Karpas-422 (cell line): ENCODE data around the gene FNBP1. TPM values are rescaled to one million over a fixed set of nuclear protein-coding genes. Genes with fewer than 3 reads are reported as not detected.

Experiments
- DNase-seq: peaks from one replicate; pipeline ENCODE4 v3.0.0-alpha.2; 2015
- H2AFZ ChIP-seq: fragments of 200-600 bp; sonication (generic); 2 replicates; pipeline ENCODE4 v1.6.1; 2014; ENCODE audit warnings: antibody characterized with exemption, low read length, mixed read lengths
- H3K27ac ChIP-seq: fragments of 200-600 bp; sonication (generic); 2 replicates; pipeline ENCODE4 v1.5.1; 2014; ENCODE audit warnings: mild to moderate bottlenecking, low read length, moderate library complexity
- H3K27me3 ChIP-seq: fragments of 200-600 bp; sonication (generic); 2 replicates; pipeline ENCODE4 v1.6.1; 2014; ENCODE audit warnings: low read length, mixed read lengths
- H3K36me3 ChIP-seq: fragments of 200-600 bp; sonication (generic); 2 replicates; pipeline ENCODE4 v1.6.1; 2014; ENCODE audit warnings: low read length, mixed read lengths; ENCODE audit not compliant: insufficient read depth
- H3K4me1 ChIP-seq: fragments of 200-600 bp; sonication (generic); 2 replicates; pipeline ENCODE4 v1.6.1; 2014; ENCODE audit warnings: mild to moderate bottlenecking, low read length, mixed read lengths
- H3K4me2 ChIP-seq: fragments of 200-600 bp; sonication (generic); 2 replicates; pipeline ENCODE4 v1.6.1; 2014; ENCODE audit warnings: low read length, low read depth, mild to moderate bottlenecking; ENCODE audit not compliant: poor library complexity, severe bottlenecking
- H3K4me3 ChIP-seq: fragments of 200-600 bp; sonication (generic); 2 replicates; pipeline ENCODE4 v1.5.1; 2014; ENCODE audit warnings: mild to moderate bottlenecking, antibody characterized with exemption, low read length, mixed read lengths
- H3K79me2 ChIP-seq: fragments of 200-600 bp; sonication (generic); 2 replicates; pipeline ENCODE4 v1.6.1; 2014; ENCODE audit warnings: mild to moderate bottlenecking, low read length, mixed read lengths
- H3K9ac ChIP-seq: fragments of 200-600 bp; sonication (generic); 2 replicates; pipeline ENCODE4 v1.6.0; 2014; ENCODE audit warnings: low read length
- H3K9me2 ChIP-seq: fragments of 200-600 bp; sonication (generic), shearing (Covaris generic); replicated peaks from 2 replicates; pipeline ENCODE4 v1.6.0; 2014; ENCODE audit warnings: mild to moderate bottlenecking, low read length, moderate library complexity; ENCODE audit not compliant: insufficient read depth
- H3K9me3 ChIP-seq: fragments of 300-700, 200-600 bp; sonication (generic); 2 replicates; pipeline ENCODE4 v1.6.1; 2014; ENCODE audit warnings: low read length, mixed read lengths
- H4K20me1 ChIP-seq: fragments of 200-600 bp; sonication (generic); 2 replicates; pipeline ENCODE4 v1.6.1; 2014; ENCODE audit warnings: mild to moderate bottlenecking, antibody characterized with exemption, low read length, low read depth; ENCODE audit not compliant: insufficient read depth
- total RNA-seq: library from RNA; depleted of rRNA; stranded (reverse); fragments of >200 nt; shearing (Covaris generic); gene quantifications from 2 replicates; pipeline ENCODE4 v1.2.3, GENCODE V29; 2014; ENCODE audit warnings: low replicate concordance

Gene FNBP1
- total RNA-seq, 1 experiment from 2014 or later = 205 TPM

- no peaks in the 10 kb centered on the region for H3K79me2 ChIP-seq
- no peaks in the 10 kb centered on the region for H3K27me3 ChIP-seq
- H3K27ac ChIP-seq = no peak overlapping the region
- H4K20me1 ChIP-seq = no peaks in the 10 kb centered on the region
- H3K4me2 ChIP-seq = no peak overlapping the region
- no peak overlapping the region for H3K4me3 ChIP-seq
- H3K9ac ChIP-seq = no peak overlapping the region
- no peaks in the 10 kb centered on the region for H3K9me3 ChIP-seq
- DNase-seq = peak; percentile 70
- H3K9me2 ChIP-seq = no peaks in the 10 kb centered on the region
- H3K36me3 ChIP-seq = no peaks in the 10 kb centered on the region
- peaks cover 15% of the 10 kb centered on the region for H3K4me1 ChIP-seq
- no peak overlapping the region for H2AFZ ChIP-seq
These were observed 175.6 kb downstream of the FNBP1 start for GRCh38 chr9:129867136-129868022.

GRCh38 chr9:129866394-129867135 lies 176.4 kb downstream of the FNBP1 start:
- Histone ChIP-seq H3K36me3 (no peaks in the 10 kb centered on the region), H3K9me3 (no peaks in the 10 kb centered on the region), H4K20me1 (no peaks in the 10 kb centered on the region), H3K27ac (peak overlapping the region; percentile 25; the same call in 1 of the 2 replicates), H2AFZ (no peak overlapping the region), H3K9me2 (no peaks in the 10 kb centered on the region), H3K4me3 (no peak overlapping the region), H3K4me1 (peaks cover 15% of the 10 kb centered on the region), H3K4me2 (no peak overlapping the region), H3K27me3 (no peaks in the 10 kb centered on the region), H3K79me2 (no peaks in the 10 kb centered on the region), H3K9ac (no peak overlapping the region)
- no peak for DNase-seq

- H2AFZ ChIP-seq = no peak overlapping the region
- H3K27ac ChIP-seq = peak overlapping the region; percentile 25
- no peak overlapping the region for H3K4me3 ChIP-seq
- peak; percentile 66 for DNase-seq
- H3K36me3 ChIP-seq = no peaks in the 10 kb centered on the region
- H3K4me2 ChIP-seq = no peak overlapping the region
- H3K4me1 ChIP-seq = peaks cover 15% of the 10 kb centered on the region
- H3K79me2 ChIP-seq = no peaks in the 10 kb centered on the region
- no peaks in the 10 kb centered on the region for H3K9me3 ChIP-seq
- no peaks in the 10 kb centered on the region for H3K27me3 ChIP-seq
- H3K9ac ChIP-seq = no peak overlapping the region
- H3K9me2 ChIP-seq = no peaks in the 10 kb centered on the region
- H4K20me1 ChIP-seq = no peaks in the 10 kb centered on the region
These were observed 177.2 kb downstream of the FNBP1 start for GRCh38 chr9:129865668-129866320.

GRCh38 chr9:129864991-129865647 lies 177.9 kb downstream of the FNBP1 start:
- no peak overlapping the region for H3K9ac ChIP-seq
- H3K36me3 ChIP-seq = no peaks in the 10 kb centered on the region
- H3K4me1 ChIP-seq = peaks cover 15% of the 10 kb centered on the region
- H3K4me3 ChIP-seq = no peak overlapping the region
- H4K20me1 ChIP-seq = no peaks in the 10 kb centered on the region
- no peaks in the 10 kb centered on the region for H3K79me2 ChIP-seq
- H3K27ac ChIP-seq = peak overlapping the region; percentile 25; the same call in 1 of the 2 replicates
- H3K27me3 ChIP-seq = no peaks in the 10 kb centered on the region
- no peaks in the 10 kb centered on the region for H3K9me3 ChIP-seq
- H3K4me2 ChIP-seq = no peak overlapping the region
- no peak overlapping the region for H2AFZ ChIP-seq
- no peak for DNase-seq
- H3K9me2 ChIP-seq = no peaks in the 10 kb centered on the region

- Histone ChIP-seq H3K27ac (no peak overlapping the region), H3K36me3 (no peaks in the 10 kb centered on the region; the same call in 1 of the 2 replicates), H3K79me2 (no peaks in the 10 kb centered on the region), H3K9me2 (no peaks in the 10 kb centered on the region), H3K27me3 (no peaks in the 10 kb centered on the region), H3K4me2 (no peak overlapping the region), H3K9ac (no peak overlapping the region), H3K4me3 (no peak overlapping the region), H3K9me3 (no peaks in the 10 kb centered on the region), H2AFZ (no peak overlapping the region), H3K4me1 (peaks cover 15% of the 10 kb centered on the region), H4K20me1 (no peaks in the 10 kb centered on the region)
- no peak for DNase-seq
These were observed 179.8 kb downstream of the FNBP1 start for GRCh38 chr9:129863059-129863690.

- no peaks in the 10 kb centered on the region; the same call in 1 of the 2 replicates for H3K36me3 ChIP-seq
- no peak for DNase-seq
- no peaks in the 10 kb centered on the region for H4K20me1 ChIP-seq
- H3K4me2 ChIP-seq = no peak overlapping the region
- H3K9me3 ChIP-seq = no peaks in the 10 kb centered on the region
- H3K27me3 ChIP-seq = no peaks in the 10 kb centered on the region
- no peak overlapping the region for H3K9ac ChIP-seq
- H3K4me1 ChIP-seq = peaks cover 15% of the 10 kb centered on the region
- H3K79me2 ChIP-seq = no peaks in the 10 kb centered on the region
- H2AFZ ChIP-seq = no peak overlapping the region
- H3K4me3 ChIP-seq = no peak overlapping the region
- no peaks in the 10 kb centered on the region for H3K9me2 ChIP-seq
- H3K27ac ChIP-seq = no peak overlapping the region
These were observed 181.6 kb downstream of the FNBP1 start for GRCh38 chr9:129861447-129861827.

- peaks cover 12% of the 10 kb centered on the region for H3K4me1 ChIP-seq
- no peaks in the 10 kb centered on the region for H3K9me3 ChIP-seq
- H3K9ac ChIP-seq = no peak overlapping the region
- H3K9me2 ChIP-seq = no peaks in the 10 kb centered on the region
- no peak overlapping the region for H2AFZ ChIP-seq
- no peaks in the 10 kb centered on the region for H3K79me2 ChIP-seq
- H3K27me3 ChIP-seq = no peaks in the 10 kb centered on the region
- no peak overlapping the region for H3K27ac ChIP-seq
- no peaks in the 10 kb centered on the region; the same call in 1 of the 2 replicates for H3K36me3 ChIP-seq
- no peaks in the 10 kb centered on the region for H4K20me1 ChIP-seq
- H3K4me2 ChIP-seq = no peak overlapping the region
- no peak for DNase-seq
- no peak overlapping the region for H3K4me3 ChIP-seq
These were observed 182.1 kb downstream of the FNBP1 start for GRCh38 chr9:129860653-129861446.
